ENCODE data around the gene PIK3CB.

- no peak for TF ChIP-seq CTCF (IDR thresholded peaks at IDR 0.05; ENCODE audit: poor library complexity, severe bottlenecking)
- no peak for TF ChIP-seq EP300 (conservative IDR thresholded peaks at IDR 0.05; ENCODE audit: poor library complexity, severe bottlenecking)
- TF ChIP-seq EZH2 (IDR thresholded peaks at IDR 0.05; ENCODE audit: borderline replicate concordance, insufficient read depth, low read length, poor library complexity, severe bottlenecking): no peak
- no peak for TF ChIP-seq TAF1 (IDR thresholded peaks at IDR 0.05; ENCODE audit: low read depth)
- TF ChIP-seq POLR2AphosphoS5 (IDR thresholded peaks at IDR 0.05): no peak
- no peak for TF ChIP-seq RAD21 (conservative IDR thresholded peaks at IDR 0.05)
These were observed 185.6 kb downstream of the PIK3CB start for GRCh38 chr3:138649134-138649533.
